Neural cell (in vitro differentiated cells): Measurements from ENCODE around the gene COL24A1.

Source experiments
- CTCF ChIP-seq: fragments of 450-650 bp; IDR thresholded peaks from 2 replicates; pipeline ENCODE4 v1.5.1; 2014; ENCODE audit warnings: antibody characterized with exemption, mild to moderate bottlenecking, moderate library complexity; ENCODE audit not compliant: poor library complexity, severe bottlenecking
- EZH2 ChIP-seq: fragments of 200-600, 300-800 bp; shearing (Covaris generic), sonication (generic); IDR thresholded peaks from 2 replicates; pipeline ENCODE4 v1.6.1; 2014; ENCODE audit warnings: antibody characterized with exemption, low read length, borderline replicate concordance, mild to moderate bottlenecking; ENCODE audit not compliant: insufficient read depth, poor library complexity, severe bottlenecking
- MXI1 ChIP-seq: fragments of 450-650 bp; conservative IDR thresholded peaks from 2 replicates; pipeline ENCODE4 v1.6.1; 2014; ENCODE audit warnings: antibody characterized with exemption, mild to moderate bottlenecking; ENCODE audit not compliant: poor library complexity, severe bottlenecking
- SMC3 ChIP-seq: fragments of 450-650 bp; conservative IDR thresholded peaks from 2 replicates; pipeline ENCODE4 v1.6.1; 2014; ENCODE audit warnings: antibody characterized with exemption, mild to moderate bottlenecking, moderate library complexity; ENCODE audit not compliant: poor library complexity

GRCh38 chr1:85894651-85895050 lies 261.9 kb downstream of the COL24A1 start:
- TF ChIP-seq CTCF = peak; percentile 54
- peak; percentile 30 for TF ChIP-seq SMC3
- TF ChIP-seq MXI1 = no peak
- no peak for TF ChIP-seq EZH2
